ENCODE data around the gene FUT7. TPM values are rescaled to one million over a fixed set of nuclear protein-coding genes. Genes with fewer than 3 reads are reported as not detected.
"Not testable (repeated sequence)": the region's sequence is repeated elsewhere in the genome, so short reads cannot be mapped to it uniquely, and the experiment has no call there.

Gene FUT7
- total RNA-seq, 2 donors from 2014 or later = 7.7 to 10.6 TPM

DNA sequence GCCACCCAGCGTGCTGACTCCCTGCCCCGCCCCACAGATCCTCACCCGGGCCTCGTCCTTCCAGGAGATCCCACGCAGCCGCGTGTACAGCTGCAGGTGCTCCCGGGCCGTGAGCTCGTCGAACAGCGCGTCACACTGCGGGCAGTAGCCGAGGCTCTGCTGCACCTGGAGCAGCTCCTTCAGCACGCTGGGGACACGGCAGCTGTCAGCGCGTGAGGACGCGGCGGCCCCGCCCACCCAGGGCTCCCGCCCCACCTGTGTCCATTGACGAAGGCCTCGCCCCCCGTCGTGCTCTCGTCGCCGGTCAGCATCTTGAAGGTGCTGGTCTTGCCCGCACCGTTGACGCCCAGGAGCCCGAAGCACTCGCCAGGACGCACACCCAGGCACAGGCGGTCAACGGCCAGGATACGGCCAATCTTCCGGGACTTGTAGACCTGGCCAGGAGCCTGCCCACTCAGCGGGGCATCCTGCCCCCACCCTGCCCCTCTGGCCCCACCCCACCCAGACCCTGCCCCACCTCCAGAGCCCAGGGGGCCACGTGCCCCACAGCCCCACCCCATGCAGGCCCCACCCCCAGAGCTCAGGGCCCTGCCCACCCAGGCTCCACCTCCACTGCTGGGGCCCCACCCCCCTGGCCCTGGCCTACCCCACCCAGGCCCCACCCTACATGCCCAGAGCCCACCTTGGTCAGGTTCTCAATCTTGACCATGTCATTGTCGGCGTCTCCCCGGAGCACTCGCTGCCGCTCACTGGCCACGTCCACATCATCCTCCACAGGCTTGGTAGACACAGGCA is 21.8 kb downstream of the FUT7 start:
- ATAC-seq = no peak
- no peaks in the 10 kb centered on the region for H3K27me3 Mint-ChIP-seq

DNA sequence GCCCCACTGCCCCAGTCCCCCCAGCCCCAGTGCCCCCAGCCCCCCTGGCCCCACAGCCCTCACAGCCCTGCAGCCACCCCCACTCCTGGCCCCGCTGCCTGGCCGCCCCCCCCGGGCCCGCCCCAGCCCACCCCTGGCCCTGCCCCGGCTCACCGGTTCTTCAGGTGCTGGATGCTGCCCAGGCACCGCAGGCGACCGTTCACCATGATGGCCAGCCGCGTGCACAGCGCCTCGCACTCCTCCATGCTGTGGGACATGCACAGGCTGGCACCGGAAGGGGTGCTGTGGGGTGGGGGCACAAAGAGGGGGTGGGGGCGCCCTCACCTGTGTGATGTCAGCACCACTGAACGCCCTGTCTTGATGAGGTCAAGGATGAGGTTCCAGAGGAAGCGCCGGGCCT is 22.7 kb downstream of the FUT7 start:
- Mint-ChIP-seq H3K4me3 (no peak overlapping the region), H3K27me3 (no peaks in the 10 kb centered on the region), H3K36me3 (ENCODE audit: low read depth) (peaks cover 3% of the 10 kb centered on the region), H3K27ac (no peak overlapping the region), H3K4me1 (peaks cover 4% of the 10 kb centered on the region)
- ATAC-seq = no peak
- DNase-seq = no peak
- H3K9me3 ChIP-seq (ENCODE audit: control insufficient read depth, low read length, poor library complexity, severe bottlenecking) = no peaks in the 10 kb centered on the region

More for the DNA sequence above, 21.8 kb downstream of the FUT7 start:
- DNase-seq = no peak
- no peaks in the 10 kb centered on the region for H3K9me3 ChIP-seq (ENCODE audit: control insufficient read depth, low read length, poor library complexity, severe bottlenecking)
- peaks cover 3% of the 10 kb centered on the region for H3K36me3 Mint-ChIP-seq (ENCODE audit: low read depth)
- no peak overlapping the region for H3K4me3 Mint-ChIP-seq
- H3K27ac Mint-ChIP-seq = no peak overlapping the region
- no peaks in the 10 kb centered on the region for H3K4me1 Mint-ChIP-seq

DNA sequence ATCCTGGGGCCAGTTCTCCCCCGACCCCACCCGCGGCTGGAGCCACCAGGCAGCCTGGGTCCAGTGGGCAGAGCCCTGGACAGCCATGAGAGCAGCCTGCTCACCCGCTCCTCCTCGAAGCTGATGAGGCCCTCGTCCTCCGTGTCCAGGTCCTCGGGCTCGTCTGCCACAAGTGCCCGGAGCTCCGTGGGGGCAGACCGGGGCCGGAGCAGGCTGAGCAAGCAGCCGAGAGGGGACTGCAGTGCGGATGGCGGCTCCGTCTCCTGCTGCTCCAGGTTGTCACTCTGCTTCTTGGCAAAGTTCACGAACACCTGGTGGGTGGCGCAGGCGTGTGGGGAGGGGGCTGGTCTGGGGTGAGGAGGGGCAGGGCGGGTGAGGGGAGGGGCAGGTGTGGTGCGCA is 23.6 kb downstream of the FUT7 start:
- H3K27me3 Mint-ChIP-seq = no peaks in the 10 kb centered on the region
- H3K4me3 Mint-ChIP-seq = no peak overlapping the region
- peaks cover 3% of the 10 kb centered on the region for H3K36me3 Mint-ChIP-seq (ENCODE audit: low read depth)
- H3K27ac Mint-ChIP-seq = no peak overlapping the region
- no peaks in the 10 kb centered on the region for H3K9me3 ChIP-seq (ENCODE audit: control insufficient read depth, low read length, poor library complexity, severe bottlenecking)
- ATAC-seq (no peak), DNase-seq (no peak)
- H3K4me1 Mint-ChIP-seq = peaks cover 4% of the 10 kb centered on the region

DNA sequence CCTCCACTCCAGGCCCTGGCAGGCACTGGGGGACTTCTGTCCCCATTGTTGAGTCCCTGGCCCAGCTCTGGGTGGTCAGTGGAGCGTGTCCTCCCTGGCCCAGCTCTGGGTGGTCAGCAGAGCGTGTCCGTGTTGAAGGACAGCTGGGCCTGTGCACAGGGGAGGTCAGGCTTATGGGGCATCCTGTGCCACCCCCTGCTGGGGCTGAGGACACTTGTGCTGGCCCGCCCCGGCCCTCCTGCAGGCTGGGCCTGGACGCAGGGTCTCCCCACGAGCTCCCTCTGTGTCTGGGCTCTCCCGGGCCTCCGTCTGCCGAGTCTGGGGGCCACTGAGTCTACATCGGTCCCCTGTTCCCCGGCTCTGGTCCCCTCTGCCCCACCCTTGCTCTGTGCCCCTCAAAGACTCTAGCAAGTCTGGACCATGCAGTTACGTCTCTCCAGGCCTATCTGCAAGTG is 24.0 kb downstream of the FUT7 start:
- ATAC-seq = no peak
- Mint-ChIP-seq H3K4me1 (peaks cover 4% of the 10 kb centered on the region), H3K27me3 (no peaks in the 10 kb centered on the region), H3K27ac (no peak overlapping the region), H3K36me3 (ENCODE audit: low read depth) (peaks cover 3% of the 10 kb centered on the region), H3K4me3 (no peak overlapping the region)
- H3K9me3 ChIP-seq (ENCODE audit: control insufficient read depth, low read length, poor library complexity, severe bottlenecking) = no peaks in the 10 kb centered on the region
- no peak for DNase-seq

DNA sequence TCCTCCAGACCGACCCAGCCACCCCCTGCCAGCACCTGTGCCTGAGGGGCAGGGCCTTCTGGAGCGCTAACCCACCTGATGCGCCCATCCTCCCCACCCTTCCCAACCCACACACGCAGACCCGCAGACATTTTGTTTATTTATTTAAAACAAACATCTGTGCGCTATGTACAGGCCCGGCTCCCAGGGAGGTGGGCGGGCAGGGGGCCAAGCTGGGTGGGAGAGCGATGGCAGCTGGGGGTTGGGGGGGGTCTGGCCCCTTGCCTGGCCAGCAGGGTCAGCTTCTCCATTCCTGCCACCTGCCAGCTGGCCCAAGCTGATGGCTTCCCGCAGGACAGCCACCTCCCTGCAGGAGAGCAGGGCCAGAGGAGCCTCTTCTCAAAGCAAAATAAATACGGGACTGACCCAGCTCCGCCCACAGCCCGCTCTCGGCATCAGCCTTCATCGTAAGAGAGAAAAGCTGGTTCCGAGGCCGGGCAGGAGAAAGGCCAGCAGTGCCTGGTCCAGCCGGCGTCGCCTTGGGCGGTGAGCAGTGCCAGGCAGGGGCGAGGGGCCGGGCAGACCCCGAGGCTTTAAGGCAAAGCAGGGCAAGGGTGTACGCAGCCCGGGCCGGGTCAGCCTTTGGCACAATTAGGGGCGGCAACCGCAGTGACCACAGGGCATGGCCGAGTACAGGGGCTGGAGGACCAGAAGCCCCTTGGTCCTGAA is 24.6 kb downstream of the FUT7 start:
- no peak overlapping the region for H3K27ac Mint-ChIP-seq
- H3K4me3 Mint-ChIP-seq = no peak overlapping the region
- no peaks in the 10 kb centered on the region for H3K9me3 ChIP-seq (ENCODE audit: control insufficient read depth, low read length, poor library complexity, severe bottlenecking)
- H3K4me1 Mint-ChIP-seq = peaks cover 4% of the 10 kb centered on the region
- DNase-seq = no peak
- H3K27me3 Mint-ChIP-seq = no peaks in the 10 kb centered on the region
- ATAC-seq = no peak
- peaks cover 3% of the 10 kb centered on the region for H3K36me3 Mint-ChIP-seq (ENCODE audit: low read depth)

DNA sequence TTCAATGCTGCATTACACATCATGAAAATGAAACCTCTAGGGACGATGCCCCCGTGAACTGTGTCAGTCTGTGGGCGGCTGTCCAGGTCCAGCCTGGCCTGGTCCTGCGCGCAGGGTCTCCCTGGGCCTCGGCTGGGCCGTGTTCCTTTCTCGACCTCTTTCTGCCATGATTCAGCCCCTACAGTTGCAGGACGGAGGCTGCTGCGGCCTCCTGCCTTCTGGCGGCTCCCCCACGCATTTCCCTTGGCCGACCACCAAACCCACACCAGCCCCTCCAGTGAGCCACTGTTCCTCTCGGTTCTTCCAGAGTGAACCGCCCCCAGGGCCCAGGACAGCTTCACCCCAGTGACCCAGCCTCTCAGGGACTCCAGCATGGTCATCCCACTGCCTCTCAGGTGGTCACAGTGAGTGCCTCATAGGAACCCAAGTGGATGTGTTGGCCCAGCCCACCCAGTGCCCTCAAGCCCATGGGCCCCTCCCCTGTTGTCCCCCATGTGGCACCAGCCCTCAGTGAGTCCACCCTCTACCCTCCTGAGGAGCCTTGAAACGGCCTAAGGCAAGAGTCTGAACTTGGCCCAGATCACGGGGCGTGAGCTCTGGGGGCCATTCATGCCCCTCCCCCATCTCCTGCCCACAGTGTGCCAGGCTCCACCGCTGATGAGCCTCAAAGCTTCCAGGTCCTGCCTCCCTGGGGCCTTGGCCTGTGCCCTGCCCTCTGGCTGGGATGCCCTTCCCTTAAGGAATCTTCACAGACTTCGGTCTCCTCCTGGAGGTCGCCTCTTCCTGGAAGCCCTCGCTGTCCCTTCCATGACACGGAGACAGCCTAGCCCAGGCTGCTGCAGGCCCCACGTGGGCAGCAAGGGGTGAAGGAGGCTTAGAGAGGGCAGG is 25.5 kb downstream of the FUT7 start:
- H3K27me3 Mint-ChIP-seq = no peaks in the 10 kb centered on the region
- ATAC-seq (no peak), DNase-seq (no peak)
- H3K27ac Mint-ChIP-seq = no peak overlapping the region
- H3K4me1 Mint-ChIP-seq = peaks cover 4% of the 10 kb centered on the region
- no peak overlapping the region for H3K4me3 Mint-ChIP-seq
- peaks cover 1% of the 10 kb centered on the region for H3K36me3 Mint-ChIP-seq (ENCODE audit: low read depth)
- H3K9me3 ChIP-seq (ENCODE audit: control insufficient read depth, low read length, poor library complexity, severe bottlenecking) = no peaks in the 10 kb centered on the region

DNA sequence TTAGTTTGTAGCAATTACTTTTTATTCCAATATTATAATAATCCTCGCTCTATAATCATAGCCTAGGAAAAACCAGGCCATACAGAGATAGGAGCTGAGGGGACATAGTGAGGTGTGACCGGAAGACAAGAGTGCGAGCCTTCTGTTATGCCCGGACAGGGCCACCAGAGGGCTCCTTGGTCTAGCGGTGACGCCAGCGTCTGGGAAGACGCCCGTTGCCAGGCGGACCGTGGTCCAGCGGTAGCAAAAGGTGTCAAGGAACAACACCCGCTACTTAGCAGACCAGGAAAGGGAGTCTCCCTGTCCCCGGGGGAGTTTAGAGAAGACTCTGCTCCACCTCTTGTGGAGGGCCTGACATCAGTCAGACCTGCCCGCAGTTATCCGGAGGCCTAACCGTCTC is 27.6 kb downstream of the FUT7 start:
- not testable (repeated sequence) for H3K27ac Mint-ChIP-seq; H3K9me3 ChIP-seq (ENCODE audit: control insufficient read depth, low read length, poor library complexity, severe bottlenecking); H3K27me3 Mint-ChIP-seq; DNase-seq; H3K36me3 Mint-ChIP-seq (ENCODE audit: low read depth); H3K4me1 Mint-ChIP-seq; ATAC-seq; H3K4me3 Mint-ChIP-seq

DNA sequence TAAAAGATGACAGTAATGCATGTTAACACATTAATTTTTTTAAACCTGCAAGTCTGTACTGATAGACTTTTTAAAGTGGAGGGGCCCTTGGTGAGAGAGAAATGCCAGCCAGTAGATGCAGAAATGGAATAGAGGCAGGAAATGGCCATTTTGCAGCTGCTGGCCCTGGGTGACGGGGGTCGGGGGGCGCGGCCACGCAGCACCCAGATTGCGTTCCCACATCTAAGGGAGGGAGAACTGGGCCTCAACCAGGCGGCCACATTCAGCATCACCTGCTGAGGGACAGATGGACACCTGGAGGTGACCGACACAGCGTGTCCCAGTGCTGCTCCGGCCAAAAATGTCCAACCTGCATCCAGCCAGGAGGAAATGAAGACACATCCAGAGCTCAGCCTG is 29.2 kb downstream of the FUT7 start:
- DNase-seq (no peak), ATAC-seq (no peak)
- no peak overlapping the region for H3K4me3 Mint-ChIP-seq
- H3K27ac Mint-ChIP-seq = no peak overlapping the region
- no peaks in the 10 kb centered on the region for H3K27me3 Mint-ChIP-seq
- H3K9me3 ChIP-seq (ENCODE audit: control insufficient read depth, low read length, poor library complexity, severe bottlenecking) = no peaks in the 10 kb centered on the region
- H3K36me3 Mint-ChIP-seq (ENCODE audit: low read depth) = no peaks in the 10 kb centered on the region
- H3K4me1 Mint-ChIP-seq = peaks cover 18% of the 10 kb centered on the region

DNA sequence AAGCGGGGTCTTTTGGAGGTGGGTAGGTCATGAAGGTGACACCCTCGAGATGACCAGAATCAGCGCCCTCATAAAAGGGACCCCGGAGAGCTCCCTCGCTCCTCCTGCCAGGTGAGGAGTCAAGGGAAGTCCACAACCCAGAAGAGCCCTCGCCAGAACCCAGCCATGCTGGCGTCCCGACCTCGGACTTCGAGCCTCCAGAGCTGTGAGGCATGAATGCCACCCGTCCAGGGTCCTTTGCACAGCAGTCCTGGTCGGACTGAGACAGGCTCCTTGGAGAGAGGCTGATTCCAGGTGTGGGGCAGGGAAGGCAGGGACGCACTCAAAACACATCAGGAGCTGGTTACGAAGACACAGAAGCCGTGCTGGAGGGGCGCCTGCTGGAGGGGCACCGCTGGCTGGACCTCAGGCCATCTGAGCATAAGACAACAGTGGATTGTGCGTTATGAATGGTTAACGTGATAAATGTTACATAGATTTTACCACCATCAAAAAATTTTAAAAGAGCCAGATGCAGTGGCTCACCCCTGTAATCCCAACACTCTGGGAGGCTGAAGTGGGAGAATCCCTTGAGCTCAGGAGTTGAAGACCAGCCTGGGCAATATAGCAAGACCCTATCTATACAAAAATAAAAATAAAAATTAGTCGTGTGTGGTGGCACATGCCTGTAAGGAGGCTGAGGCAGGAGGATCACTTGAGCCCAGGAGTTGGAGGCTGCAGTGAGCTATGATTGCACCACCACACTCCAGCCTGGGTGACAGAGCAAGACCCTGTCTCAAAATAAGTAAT is 29.8 kb downstream of the FUT7 start:
- no peaks in the 10 kb centered on the region for H3K27me3 Mint-ChIP-seq
- no peak overlapping the region for H3K27ac Mint-ChIP-seq
- H3K4me1 Mint-ChIP-seq = peaks cover 20% of the 10 kb centered on the region
- DNase-seq (no peak), ATAC-seq (no peak)
- H3K36me3 Mint-ChIP-seq (ENCODE audit: low read depth) = no peaks in the 10 kb centered on the region
- H3K9me3 ChIP-seq (ENCODE audit: control insufficient read depth, low read length, poor library complexity, severe bottlenecking) = no peaks in the 10 kb centered on the region
- H3K4me3 Mint-ChIP-seq = no peak overlapping the region

DNA sequence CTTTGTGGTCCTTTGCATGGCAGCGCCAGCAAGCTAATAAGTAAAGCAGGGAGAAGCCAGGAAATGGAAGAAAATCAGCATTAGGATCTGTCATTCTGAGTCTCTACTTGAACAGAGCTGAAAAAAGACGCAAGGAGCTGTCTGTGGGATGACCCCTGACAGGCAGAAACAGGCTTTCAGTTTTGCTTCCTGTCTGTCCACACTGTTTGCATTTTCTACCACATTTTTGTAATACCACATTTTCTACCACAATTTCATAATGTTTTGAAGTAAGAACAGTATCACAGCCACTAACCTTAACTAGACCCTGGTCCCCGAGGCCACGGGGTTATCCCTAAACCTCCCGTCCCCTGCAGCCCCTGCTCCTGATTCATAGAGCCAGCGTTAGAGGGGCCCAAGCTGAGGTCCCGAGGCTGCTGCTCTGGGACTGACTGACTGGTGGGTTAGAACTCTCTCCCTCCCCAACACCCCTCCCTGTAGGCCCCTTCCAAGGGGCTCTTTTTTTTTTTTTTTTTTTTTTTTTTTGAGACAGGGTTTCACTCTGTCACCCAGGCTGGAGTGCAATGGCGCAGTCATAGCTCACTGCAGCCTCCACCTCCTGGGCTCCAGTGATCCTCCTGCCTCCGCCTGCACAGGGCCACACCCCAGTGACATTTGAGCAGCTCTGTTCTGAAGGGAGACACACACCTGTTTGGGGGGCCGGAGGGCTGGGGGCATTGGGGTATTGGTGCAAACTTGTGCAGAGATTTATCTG is 31.5 kb downstream of the FUT7 start:
- H3K4me3 Mint-ChIP-seq = peak overlapping the region; percentile 69
- H3K27me3 Mint-ChIP-seq = no peaks in the 10 kb centered on the region
- no peaks in the 10 kb centered on the region for H3K36me3 Mint-ChIP-seq (ENCODE audit: low read depth)
- DNase-seq = no peak
- peak overlapping the region; percentile 61 for H3K27ac Mint-ChIP-seq
- no peaks in the 10 kb centered on the region for H3K9me3 ChIP-seq (ENCODE audit: control insufficient read depth, low read length, poor library complexity, severe bottlenecking)
- peaks cover 25% of the 10 kb centered on the region for H3K4me1 Mint-ChIP-seq
- ATAC-seq = peak; percentile 54

DNA sequence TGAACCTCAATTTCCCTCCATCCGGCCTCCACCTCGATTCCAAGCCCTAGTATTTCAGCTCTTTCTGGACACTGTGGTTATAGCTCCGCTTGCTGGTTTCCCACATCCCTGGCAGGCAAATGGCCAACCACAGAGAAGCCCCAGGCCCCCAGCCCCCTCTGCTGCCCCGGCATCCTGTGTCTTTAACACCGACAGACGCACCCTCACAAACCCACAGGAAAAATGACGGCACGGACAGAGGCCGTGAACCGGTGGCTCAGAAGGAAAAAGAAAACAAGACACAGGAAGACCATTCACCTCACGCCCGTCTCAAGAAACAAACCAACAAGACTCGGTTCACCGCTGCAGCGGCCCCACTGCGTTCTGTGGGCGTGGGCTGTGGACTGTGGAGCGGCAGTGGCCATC is 34.1 kb downstream of the FUT7 start:
- Mint-ChIP-seq H3K4me1 (peaks cover 24% of the 10 kb centered on the region), H3K27me3 (no peaks in the 10 kb centered on the region), H3K4me3 (peak overlapping the region; percentile 85), H3K36me3 (ENCODE audit: low read depth) (no peaks in the 10 kb centered on the region), H3K27ac (peak overlapping the region; percentile 95)
- no peaks in the 10 kb centered on the region for H3K9me3 ChIP-seq (ENCODE audit: control insufficient read depth, low read length, poor library complexity, severe bottlenecking)
- peak; percentile 24 for ATAC-seq
- DNase-seq = no peak

DNA sequence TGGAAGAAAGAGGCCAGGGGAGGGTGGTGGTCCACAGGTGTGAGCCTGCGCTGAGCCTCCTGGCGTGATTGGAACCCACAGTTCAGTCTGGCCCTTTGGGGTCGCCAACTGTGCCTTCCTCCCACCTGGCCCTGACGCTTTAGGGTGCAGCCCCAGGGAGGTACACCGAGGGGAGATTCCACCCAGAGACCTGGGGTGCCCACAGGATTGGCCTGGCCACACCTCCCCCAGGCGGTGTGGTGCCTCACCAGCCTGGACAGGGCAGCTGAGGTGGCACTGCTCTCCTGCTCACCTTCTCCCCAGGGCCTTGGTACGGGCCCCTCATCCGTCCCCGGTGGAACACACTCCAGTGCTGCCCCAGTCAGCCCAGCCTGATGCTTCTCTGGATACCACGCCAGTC is 34.5 kb downstream of the FUT7 start:
- ATAC-seq = no peak
- Mint-ChIP-seq H3K36me3 (ENCODE audit: low read depth) (no peaks in the 10 kb centered on the region), H3K4me3 (peak overlapping the region; percentile 85)

More for the DNA sequence above, 34.5 kb downstream of the FUT7 start:
- H3K27me3 Mint-ChIP-seq = no peaks in the 10 kb centered on the region
- peak overlapping the region; percentile 95 for H3K27ac Mint-ChIP-seq
- no peaks in the 10 kb centered on the region for H3K9me3 ChIP-seq (ENCODE audit: control insufficient read depth, low read length, poor library complexity, severe bottlenecking)
- peaks cover 24% of the 10 kb centered on the region for H3K4me1 Mint-ChIP-seq
- DNase-seq = no peak

Data from T-helper 17 cell (primary cell).